Embryonic facial prominence (tissue), 1 donor: Measurements from ENCODE around the gene GALNS.

Experiments used
- DNase-seq: peaks from one replicate; pipeline ENCODE4 v3.0.0-alpha.2; 2016; ENCODE audit errors: extremely low spot score

GALNS gene

GRCh38 chr16:88876942-88877526 is 20.3 kb upstream of the GALNS start:
- no peak for DNase-seq

GRCh38 chr16:88875703-88876234 is 19.0 kb upstream of the GALNS start:
- no peak for DNase-seq

- DNase-seq, result no peak
Measured at GRCh38 chr16:88874938-88875599, 18.3 kb upstream of the GALNS start.

- DNase-seq, result no peak
Measured at GRCh38 chr16:88872650-88873331, 16.0 kb upstream of the GALNS start.

GRCh38 chr16:88871730-88872416 is 15.1 kb upstream of the GALNS start:
- no peak for DNase-seq

GRCh38 chr16:88871349-88871702 is 14.6 kb upstream of the GALNS start:
- no peak for DNase-seq

GRCh38 chr16:88870608-88871348 is 14.0 kb upstream of the GALNS start:
- no peak for DNase-seq

- DNase-seq, result no peak
Measured at GRCh38 chr16:88869673-88869980, 12.9 kb upstream of the GALNS start.

GRCh38 chr16:88868974-88869672 is 12.4 kb upstream of the GALNS start:
- DNase-seq, result no peak

- DNase-seq, result no peak
Measured at GRCh38 chr16:88867581-88868246, 11.0 kb upstream of the GALNS start.

GRCh38 chr16:88866151-88866920 is 9.6 kb upstream of the GALNS start, which contains the start of gene PABPN1L:
Gene PABPN1L (minus strand): TSS chr16:88866660. CDS start chr16:88866606, 54 bp downstream.
- DNase-seq, result no peak

GRCh38 chr16:88865742-88866141 is 9.0 kb upstream of the GALNS start:
- no peak for DNase-seq

- DNase-seq, result no peak
Measured at GRCh38 chr16:88865310-88865709, 8.6 kb upstream of the GALNS start.

GRCh38 chr16:88864521-88864920 is 7.8 kb upstream of the GALNS start:
- DNase-seq, result no peak

- DNase-seq, result no peak
Measured at GRCh38 chr16:88864099-88864498, 7.4 kb upstream of the GALNS start.

GRCh38 chr16:88863426-88863825 is 6.7 kb upstream of the GALNS start:
- no peak for DNase-seq

- no peak for DNase-seq
Measured at GRCh38 chr16:88862968-88863367, 6.2 kb upstream of the GALNS start.

GRCh38 chr16:88861359-88861758 is 4.6 kb upstream of the GALNS start:
- no peak for DNase-seq

- DNase-seq, result no peak
Measured at GRCh38 chr16:88859381-88860091, 2.8 kb upstream of the GALNS start.
